ENCODE data around the gene MINAR2. TPM values are rescaled to one million over a fixed set of nuclear protein-coding genes. Genes with fewer than 3 reads are reported as not detected.

MINAR2 gene
- total RNA-seq, 6 donors from 2014 or later, result not detected

- TF ChIP-seq POLR2A (IDR thresholded peaks at IDR 0.05) (no peak), EP300 (IDR thresholded peaks at IDR 0.05) (no peak), CTCF (IDR thresholded peaks at IDR 0.05) (no peak), POLR2AphosphoS5 (IDR thresholded peaks at IDR 0.05) (no peak)
- Histone ChIP-seq H3K36me3 (no peaks in the 10 kb centered on the region), H3K4me3 (no peak overlapping the region), H3K9me3 (no peaks in the 10 kb centered on the region), H3K27ac (no peak overlapping the region), H3K4me1 (no peaks in the 10 kb centered on the region), H3K27me3 (no peaks in the 10 kb centered on the region)
- ATAC-seq (ENCODE audit: low FRiP score in 2 of 2) (no peak), DNase-seq (no peak)
- 69 to 73% methylated on average over 1 of the region's 1 CpG for WGBS, 2 donors
These were observed 12.9 kb downstream of the MINAR2 start for GRCh38 chr5:129760636-129761325.

GRCh38 chr5:129763651-129764050, 15.8 kb downstream of the MINAR2 start:
- no peaks in the 10 kb centered on the region for H3K27me3 ChIP-seq
- ATAC-seq (ENCODE audit: low FRiP score in 2 of 2) (no peak), DNase-seq (no peak)
- 95% methylated on average over 1 of the region's 1 CpG for WGBS, 2 donors
- H3K27ac ChIP-seq, result no peak overlapping the region
- H3K9me3 ChIP-seq, result no peaks in the 10 kb centered on the region
- no peaks in the 10 kb centered on the region for H3K36me3 ChIP-seq
- TF ChIP-seq POLR2A (IDR thresholded peaks at IDR 0.05) (no peak), CTCF (IDR thresholded peaks at IDR 0.05) (no peak), EP300 (IDR thresholded peaks at IDR 0.05) (no peak), POLR2AphosphoS5 (IDR thresholded peaks at IDR 0.05) (no peak)
- no peak overlapping the region for H3K4me3 ChIP-seq
- no peaks in the 10 kb centered on the region for H3K4me1 ChIP-seq

GRCh38 chr5:129766798-129767197, 18.9 kb downstream of the MINAR2 start:
- ATAC-seq (ENCODE audit: low FRiP score in 2 of 2), result no peak
- TF ChIP-seq CTCF (IDR thresholded peaks at IDR 0.05) (no peak), EP300 (IDR thresholded peaks at IDR 0.05) (no peak), POLR2A (IDR thresholded peaks at IDR 0.05) (no peak), POLR2AphosphoS5 (IDR thresholded peaks at IDR 0.05) (no peak)
- no peak for DNase-seq
- Histone ChIP-seq H3K9me3 (no peaks in the 10 kb centered on the region), H3K27ac (no peak overlapping the region), H3K4me3 (no peak overlapping the region), H3K4me1 (peaks cover 0 to 7% (median 0%) of the 10 kb centered on the region in 4 donors), H3K27me3 (no peaks in the 10 kb centered on the region), H3K36me3 (no peaks in the 10 kb centered on the region)
- 79 to 80% methylated on average over 2 of the region's 2 CpGs for WGBS, 2 donors

- peaks cover 0 to 7% (median 0%) of the 10 kb centered on the region in 4 donors for H3K4me1 ChIP-seq
- no peaks in the 10 kb centered on the region for H3K36me3 ChIP-seq
- no peak overlapping the region for H3K27ac ChIP-seq
- H3K4me3 ChIP-seq, result no peak overlapping the region
- DNase-seq (peak in 1 of 2 donors; percentile 56), ATAC-seq (ENCODE audit: low FRiP score in 2 of 2) (peak; percentile 91 to 93)
- no peaks in the 10 kb centered on the region for H3K9me3 ChIP-seq
- peak; percentile 70 to 95 (median 90) for TF ChIP-seq CTCF (IDR thresholded peaks at IDR 0.05)
- no peak for TF ChIP-seq POLR2AphosphoS5 (IDR thresholded peaks at IDR 0.05)
- no peaks in the 10 kb centered on the region for H3K27me3 ChIP-seq
- 0 to 3% methylated on average over 3 of the region's 3 CpGs for WGBS, 2 donors
These were observed 20.1 kb downstream of the MINAR2 start for GRCh38 chr5:129767927-129768380.

- no peak for DNase-seq
- Histone ChIP-seq H3K27ac (no peak overlapping the region), H3K4me1 (peaks cover 0 to 7% (median 0%) of the 10 kb centered on the region in 4 donors), H3K27me3 (no peaks in the 10 kb centered on the region), H3K36me3 (no peaks in the 10 kb centered on the region), H3K9me3 (no peaks in the 10 kb centered on the region), H3K4me3 (no peak overlapping the region)
- WGBS, 2 donors, result 68 to 70% methylated on average over 6 of the region's 6 CpGs
- TF ChIP-seq POLR2A (IDR thresholded peaks at IDR 0.05), result no peak
- no peak for TF ChIP-seq EP300 (IDR thresholded peaks at IDR 0.05)
- TF ChIP-seq CTCF (IDR thresholded peaks at IDR 0.05), result no peak
- no peak for TF ChIP-seq POLR2AphosphoS5 (IDR thresholded peaks at IDR 0.05)
- no peak for ATAC-seq (ENCODE audit: low FRiP score in 2 of 2)
These were observed 20.8 kb downstream of the MINAR2 start for GRCh38 chr5:129768735-129769134.
